ENCODE results near the gene SPINT2. TPM values are rescaled to one million over a fixed set of nuclear protein-coding genes. Genes with fewer than 3 reads are reported as not detected.

SPINT2 gene
- total RNA-seq, 1 experiment from 2014 or later: 1,006 TPM

GRCh38 chr19:38303517-38304351 is 39.4 kb downstream of the SPINT2 start, which contains the start of gene C19orf33:
Gene C19orf33, plus strand, starts transcription at chr19:38304251. Its CDS starts 11 bp downstream, at chr19:38304262.
- BruUV-seq (replicated peaks): no TSS peak
- Histone ChIP-seq H3K27me3 (ENCODE audit: control insufficient read depth, insufficient read depth, low read length) (no peaks in the 10 kb centered on the region), H3K36me3 (ENCODE audit: control insufficient read depth, insufficient read depth, low read length) (no peaks in the 10 kb centered on the region; the same call in 1 of the 2 replicates), H3K4me3 (ENCODE audit: low read depth in 2 of 2, low read length in 2 of 2) (peak within 1 kb of the TSS; percentile 71 to 88), H3K9me3 (ENCODE audit: control insufficient read depth, insufficient read depth, low read depth, low read length) (no peaks in the 10 kb centered on the region), H3K27ac (ENCODE audit: low read length) (peak within 1 kb of the TSS; percentile 90), H3K4me1 (ENCODE audit: control insufficient read depth, insufficient read depth, low read length) (peaks cover 61% of the 10 kb centered on the region)
- ATAC-seq (peak; percentile 57), DNase-seq (ENCODE audit: low read depth, low spot score) (peak; percentile 86)
- TF ChIP-seq, protein P1, sequence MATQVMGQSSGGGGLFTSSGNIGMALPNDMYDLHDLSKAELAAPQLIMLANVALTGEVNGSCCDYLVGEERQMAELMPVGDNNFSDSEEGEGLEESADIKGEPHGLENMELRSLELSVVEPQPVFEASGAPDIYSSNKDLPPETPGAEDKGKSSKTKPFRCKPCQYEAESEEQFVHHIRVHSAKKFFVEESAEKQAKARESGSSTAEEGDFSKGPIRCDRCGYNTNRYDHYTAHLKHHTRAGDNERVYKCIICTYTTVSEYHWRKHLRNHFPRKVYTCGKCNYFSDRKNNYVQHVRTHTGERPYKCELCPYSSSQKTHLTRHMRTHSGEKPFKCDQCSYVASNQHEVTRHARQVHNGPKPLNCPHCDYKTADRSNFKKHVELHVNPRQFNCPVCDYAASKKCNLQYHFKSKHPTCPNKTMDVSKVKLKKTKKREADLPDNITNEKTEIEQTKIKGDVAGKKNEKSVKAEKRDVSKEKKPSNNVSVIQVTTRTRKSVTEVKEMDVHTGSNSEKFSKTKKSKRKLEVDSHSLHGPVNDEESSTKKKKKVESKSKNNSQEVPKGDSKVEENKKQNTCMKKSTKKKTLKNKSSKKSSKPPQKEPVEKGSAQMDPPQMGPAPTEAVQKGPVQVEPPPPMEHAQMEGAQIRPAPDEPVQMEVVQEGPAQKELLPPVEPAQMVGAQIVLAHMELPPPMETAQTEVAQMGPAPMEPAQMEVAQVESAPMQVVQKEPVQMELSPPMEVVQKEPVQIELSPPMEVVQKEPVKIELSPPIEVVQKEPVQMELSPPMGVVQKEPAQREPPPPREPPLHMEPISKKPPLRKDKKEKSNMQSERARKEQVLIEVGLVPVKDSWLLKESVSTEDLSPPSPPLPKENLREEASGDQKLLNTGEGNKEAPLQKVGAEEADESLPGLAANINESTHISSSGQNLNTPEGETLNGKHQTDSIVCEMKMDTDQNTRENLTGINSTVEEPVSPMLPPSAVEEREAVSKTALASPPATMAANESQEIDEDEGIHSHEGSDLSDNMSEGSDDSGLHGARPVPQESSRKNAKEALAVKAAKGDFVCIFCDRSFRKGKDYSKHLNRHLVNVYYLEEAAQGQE (IDR thresholded peaks at IDR 0.05; ENCODE audit: insufficient read depth in 1 of 2, low read depth in 2 of 2, low read length in 1 of 2): no peak
- TF ChIP-seq TCF7L2 (IDR thresholded peaks at IDR 0.05; ENCODE audit: low read depth, low read length) (no peak), SIN3A (IDR thresholded peaks at IDR 0.05; ENCODE audit: borderline replicate concordance, insufficient read depth, low read depth, low read length) (0 out of 2 replicates have a peak, but pooled peaks have one; percentile 51), CTCF (IDR thresholded peaks at IDR 0.05) (no peak), POLR2AphosphoS5 (IDR thresholded peaks at IDR 0.05; ENCODE audit: low read depth, low read length) (peak; percentile 95)
- intact Hi-C loops (cut with micrococcal nuclease; ENCODE audit: unreplicated experiment): no loop called here
- in situ Hi-C loops (cut with HindIII; ENCODE audit: low pct_unique_long_range_greater_than_20kb, low sequenced_read_pairs): no loop called here
- POLR2A ChIA-PET: interaction anchor here (0.6 to 1.4 kb wide), 5 partner anchors 33 to 1617 kb away, joined by 3 to 13 read pairs (median 8); no protein-coding TSS in a partner anchor
- CTCF ChIA-PET: interaction anchor here (1.1 kb wide), 1 partner anchor 37 kb away, joined by 3 read pairs; no protein-coding TSS in a partner anchor

DNA sequence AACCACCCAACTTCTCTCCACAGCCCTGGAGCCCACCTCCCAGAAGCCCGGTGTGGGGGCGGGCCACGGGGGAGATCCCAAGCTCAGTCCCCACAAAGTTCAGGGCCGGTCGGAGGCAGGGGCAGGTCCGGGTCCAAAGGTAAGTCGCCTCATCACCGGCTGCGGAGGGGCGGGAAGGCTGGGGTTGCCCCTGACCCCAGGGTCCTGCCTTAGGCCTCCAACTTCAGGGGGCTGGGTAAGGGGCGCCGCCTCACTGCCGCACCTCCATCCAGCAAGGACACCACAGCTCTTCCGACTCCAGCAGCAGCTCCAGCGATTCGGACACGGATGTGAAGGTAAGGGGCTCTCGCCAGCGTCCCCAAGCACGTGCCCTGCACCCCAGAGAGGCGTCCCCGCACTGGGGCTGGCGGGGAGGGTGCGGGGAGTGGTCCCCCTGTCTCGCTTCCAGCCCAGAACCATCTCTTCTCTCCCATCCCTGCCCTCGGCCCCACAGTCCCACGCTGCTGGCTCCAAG is 40.0 kb downstream of the SPINT2 start:
- intact Hi-C loops (cut with micrococcal nuclease; ENCODE audit: unreplicated experiment) (no loop called here), in situ Hi-C loops (cut with HindIII; ENCODE audit: low pct_unique_long_range_greater_than_20kb, low sequenced_read_pairs) (no loop called here)
- Histone ChIP-seq H3K27me3 (ENCODE audit: control insufficient read depth, insufficient read depth, low read length) (no peaks in the 10 kb centered on the region), H3K4me3 (ENCODE audit: low read depth in 2 of 2, low read length in 2 of 2) (peak overlapping the region; percentile 71 to 88), H3K9me3 (ENCODE audit: control insufficient read depth, insufficient read depth, low read depth, low read length) (no peaks in the 10 kb centered on the region), H3K36me3 (ENCODE audit: control insufficient read depth, insufficient read depth, low read length) (no peaks in the 10 kb centered on the region; the same call in 1 of the 2 replicates), H3K27ac (ENCODE audit: low read length) (peak overlapping the region; percentile 90), H3K4me1 (ENCODE audit: control insufficient read depth, insufficient read depth, low read length) (peaks cover 55% of the 10 kb centered on the region)
- CTCF ChIA-PET: interaction anchor here (0.6 to 1.1 kb wide), 3 partner anchors 38 to 391 kb away, joined by 3 to 7 read pairs (median 5); no protein-coding TSS in a partner anchor
- POLR2A ChIA-PET: interaction anchor here (1.0 to 1.4 kb wide), 2 partner anchors 34 to 58 kb away, joined by 3 to 8 read pairs; no protein-coding TSS in a partner anchor
- DNase-seq (ENCODE audit: low read depth, low spot score): no peak
- TSS peak; percentile 95 for BruUV-seq (replicated peaks)
- ATAC-seq: peak; percentile 5
- TF ChIP-seq POLR2AphosphoS5 (IDR thresholded peaks at IDR 0.05; ENCODE audit: low read depth, low read length) (no peak), CTCF (IDR thresholded peaks at IDR 0.05) (no peak), SIN3A (IDR thresholded peaks at IDR 0.05; ENCODE audit: borderline replicate concordance, insufficient read depth, low read depth, low read length) (no peak), TCF7L2 (IDR thresholded peaks at IDR 0.05; ENCODE audit: low read depth, low read length) (no peak)
- TF ChIP-seq, protein P1 (IDR thresholded peaks at IDR 0.05; ENCODE audit: insufficient read depth in 1 of 2, low read depth in 2 of 2, low read length in 1 of 2): no peak

Measured in Panc1 (cell line).